SK-MEL-5 (cell line): ENCODE data around the gene IL1RL2. TPM values are rescaled to one million over a fixed set of nuclear protein-coding genes. Genes with fewer than 3 reads are reported as not detected.

ENCODE experiments used
- DNase-seq: peaks from one replicate; pipeline ENCODE4 v3.0.0-alpha.2; 2016; ENCODE audit warnings: low read depth, low spot score
- in situ Hi-C: cut with HindIII; loops from 2 replicates; pipeline ENCODE4 v1.10.0; 2016; ENCODE audit warnings: low sequenced_read_pairs, high pct_unique_total_duplicates, low pct_unique_long_range_greater_than_20kb
- polyA plus RNA-seq, 2 experiments: library from polyadenylated mRNA; depleted of rRNA; stranded (reverse); fragments of >200 nt; gene quantifications; 2 replicates each; pipeline ENCODE4 v1.2.3, GENCODE V29; 2015
- total RNA-seq: library from RNA; depleted of rRNA; stranded (reverse); fragments of >200 nt; shearing (Covaris generic); gene quantifications from 2 replicates; pipeline ENCODE4 v1.2.3, GENCODE V29; 2014; rRNA removed

The IL1RL2 gene
- total RNA-seq, result not detected in 2 replicates
- not detected in 2 replicates for polyA plus RNA-seq (2015; cell fraction: cytosol; rRNA removed)
- not detected in 2 replicates for polyA plus RNA-seq (2015; cell fraction: nucleus; rRNA removed)

DNA sequence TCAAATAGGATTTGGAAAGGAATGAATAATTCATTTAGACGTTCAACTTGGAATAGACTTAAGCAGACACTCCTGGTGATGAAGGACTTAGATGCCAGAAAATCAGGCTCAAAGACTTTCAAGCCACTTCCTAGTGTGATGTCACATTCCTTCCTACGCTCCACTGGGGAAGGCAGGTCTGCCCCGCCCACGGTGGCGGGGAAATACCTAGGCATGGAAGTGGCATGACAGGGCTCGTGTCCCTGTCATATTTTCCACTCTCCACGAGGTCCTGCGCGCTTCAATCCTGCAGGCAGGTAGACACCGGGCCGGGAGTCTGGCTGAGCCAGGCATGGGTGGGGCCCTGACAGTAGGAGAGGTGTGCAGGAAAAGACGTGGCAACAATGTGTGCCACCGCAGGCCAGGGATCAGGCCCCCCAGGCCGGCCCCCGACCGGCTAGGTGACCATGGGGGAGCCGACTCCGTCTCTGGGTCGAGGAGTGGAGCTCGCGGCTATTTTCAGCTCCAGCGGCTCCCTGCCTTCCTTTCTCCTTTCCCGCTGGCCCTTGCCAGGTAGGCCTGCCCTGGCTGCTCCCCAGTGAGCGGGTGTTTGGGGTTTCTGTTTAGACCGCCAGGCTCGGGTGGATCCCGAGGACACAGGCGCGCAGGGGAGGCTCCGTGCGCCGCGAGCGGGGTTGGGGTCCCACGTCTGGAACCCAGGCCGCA, at the start of gene IL1RL2:
IL1RL2 (plus strand) TSS at position 233 of the 705 bp plus-strand sequence. CDS start 845 bp downstream, outside the sequence.
- in situ Hi-C loops, result no loop called here
- no peak for DNase-seq

DNA sequence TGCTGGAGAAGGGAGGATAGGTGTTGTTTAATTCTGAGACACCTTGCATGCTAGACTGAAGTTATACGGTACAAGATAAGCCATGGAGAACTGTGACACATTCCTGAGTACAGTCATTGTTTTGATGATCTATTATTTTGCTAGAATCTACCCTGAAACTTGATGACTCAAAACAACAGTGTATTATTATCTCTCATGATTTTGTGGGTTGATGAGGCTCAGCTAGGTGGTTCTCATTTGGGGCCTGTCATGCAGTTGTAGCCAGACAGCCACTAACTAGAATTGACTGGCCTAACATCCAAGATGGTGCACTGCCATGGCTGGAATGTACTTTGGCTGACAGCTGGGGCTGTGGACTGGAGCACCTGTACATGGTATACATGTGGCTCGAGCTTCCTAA, 49.7 kb upstream of the IL1RL2 start:
- in situ Hi-C loops, result no loop called here
- DNase-seq, result no peak

GRCh38 chr2:102138331-102138730, 48.5 kb upstream of the IL1RL2 start:
- no peak for DNase-seq
- in situ Hi-C loops, result no loop called here

DNA sequence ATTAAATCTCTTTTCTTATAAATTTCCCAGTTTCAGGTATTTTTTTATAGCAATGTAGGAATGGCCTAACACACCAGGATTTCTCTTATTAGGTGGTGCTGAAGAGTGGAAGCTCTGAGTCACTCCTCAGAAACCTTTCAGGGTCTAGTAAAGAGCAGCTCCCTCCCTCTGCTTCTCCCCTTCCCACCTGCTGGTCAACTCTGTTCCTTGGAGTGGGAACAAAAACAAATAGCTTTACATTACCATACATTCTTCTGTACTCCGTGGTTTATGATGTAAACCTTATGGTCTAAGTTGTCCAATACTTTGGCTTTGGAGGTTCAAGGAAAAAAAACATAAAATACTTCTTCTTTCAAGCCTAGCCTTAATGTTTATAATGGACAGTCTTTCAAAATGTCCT, 47.0 kb upstream of the IL1RL2 start:
- in situ Hi-C loops, result no loop called here

DNA sequence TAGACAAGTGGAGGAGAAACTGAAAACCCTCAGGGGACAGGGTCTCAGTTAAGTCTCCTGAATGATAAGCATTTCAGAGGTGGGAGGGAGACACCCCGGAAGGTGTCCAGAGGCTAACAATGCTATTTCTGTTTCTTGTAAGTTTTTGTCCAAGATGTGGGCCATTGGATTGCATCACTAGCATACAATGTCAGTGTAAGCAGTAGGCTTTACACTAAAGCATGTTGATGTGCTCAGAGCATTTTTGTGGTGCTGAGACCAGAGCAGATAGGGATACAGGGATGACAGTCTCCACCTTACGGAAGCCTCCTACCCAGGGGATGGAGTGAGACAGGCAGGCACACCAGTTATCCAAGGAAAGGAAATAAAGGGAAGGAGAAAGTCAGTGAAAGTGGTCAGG, 46.4 kb upstream of the IL1RL2 start:
- in situ Hi-C loops, result no loop called here
- DNase-seq, result no peak

More for the DNA sequence above, 47.0 kb upstream of the IL1RL2 start:
- no peak for DNase-seq

DNA sequence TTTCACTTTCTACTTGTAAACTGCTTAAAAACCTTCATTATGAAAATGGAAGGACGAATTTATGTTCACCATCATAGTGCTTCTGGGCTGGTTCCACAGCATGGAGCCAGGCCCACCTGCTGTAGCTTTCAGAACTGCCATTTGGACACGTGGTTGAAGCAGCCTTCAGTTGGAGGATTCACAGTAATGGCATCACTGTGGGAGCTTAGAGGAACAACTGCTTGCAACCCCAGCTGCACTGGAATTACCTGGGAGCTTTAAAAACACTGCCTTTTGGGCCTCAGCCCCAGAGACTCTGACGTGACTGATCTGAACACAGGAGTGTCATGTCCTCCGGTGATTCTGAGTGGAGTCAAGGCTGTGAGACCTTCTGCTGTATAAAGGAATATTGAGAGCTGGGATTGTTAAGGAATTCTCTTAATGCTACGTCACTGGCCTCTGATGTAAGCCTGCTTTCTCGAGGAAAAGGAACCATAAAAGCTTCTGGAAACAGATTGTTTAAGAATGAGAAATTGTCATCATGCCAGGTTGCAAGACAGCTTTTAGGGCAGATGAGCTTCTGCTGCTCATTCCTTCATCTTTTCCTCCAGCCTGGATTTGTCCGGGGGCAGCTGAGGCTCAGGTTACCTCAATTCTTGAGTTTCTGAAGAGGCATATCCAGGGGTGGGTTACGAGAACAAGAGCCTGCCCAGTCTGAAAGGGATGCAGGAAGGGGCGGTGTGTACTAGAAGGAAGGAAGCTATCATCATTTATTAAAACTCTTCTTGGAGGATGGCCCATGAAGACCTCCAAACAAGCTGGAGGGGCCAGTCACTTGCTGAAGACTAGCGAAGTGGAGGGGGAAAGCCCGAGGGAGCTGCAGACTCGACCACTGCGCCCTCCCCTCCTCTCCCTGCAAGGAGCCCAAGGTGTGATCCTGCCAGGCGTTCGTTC, 45.5 kb upstream of the IL1RL2 start:
- DNase-seq, result no peak
- in situ Hi-C loops, result no loop called here

DNA sequence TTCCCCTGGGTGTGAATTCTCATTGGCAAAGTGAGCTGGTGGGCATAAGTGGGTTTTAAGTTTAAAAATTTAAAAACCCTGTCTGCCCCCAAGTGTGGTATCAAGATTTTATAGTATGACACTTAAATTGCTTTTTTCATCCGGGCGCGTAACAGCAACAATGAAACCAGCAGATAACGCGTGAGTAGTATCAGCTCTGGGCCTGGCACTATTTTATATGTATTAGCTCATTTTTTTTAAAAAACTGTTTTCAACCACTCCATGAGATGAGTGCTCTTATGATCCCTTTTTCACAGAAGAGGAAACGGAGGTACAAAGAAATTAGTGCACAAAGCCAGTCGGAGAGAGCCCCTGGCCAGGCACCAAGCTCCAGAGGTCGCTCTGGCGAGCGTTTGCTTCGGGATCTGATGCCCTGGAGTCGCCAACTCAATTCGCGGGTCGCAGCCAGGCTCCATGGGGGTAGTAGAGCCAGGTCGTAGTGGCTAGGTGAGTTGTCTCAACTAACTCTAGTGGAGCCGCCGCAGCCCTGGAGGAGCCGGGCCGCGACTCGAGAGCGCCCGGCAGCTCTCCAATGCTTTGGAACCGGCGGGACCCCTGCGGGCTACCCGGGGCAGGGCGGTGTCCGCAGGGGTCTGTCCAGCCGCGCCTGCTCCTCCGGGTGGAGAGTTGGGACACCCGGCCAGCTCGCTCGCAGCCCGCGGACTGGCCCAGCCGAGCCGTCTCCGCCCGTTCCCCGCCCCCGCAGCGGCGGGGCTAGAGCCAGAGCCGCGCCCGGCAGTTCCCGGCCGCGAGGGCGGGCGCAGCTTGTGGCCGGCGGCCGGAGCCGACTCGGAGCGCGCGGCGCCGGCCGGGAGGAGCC, 44.6 kb upstream of the IL1RL2 start, which contains the start of gene IL1R1:
IL1R1 (plus strand) TSS at position 777 of the 859 bp plus-strand sequence. CDS start 14,979 bp downstream, outside the sequence.
- no peak for DNase-seq
- in situ Hi-C loops, result no loop called here

GRCh38 chr2:102142829-102143449, 43.9 kb upstream of the IL1RL2 start:
- DNase-seq, result no peak
- in situ Hi-C loops, result no loop called here

DNA sequence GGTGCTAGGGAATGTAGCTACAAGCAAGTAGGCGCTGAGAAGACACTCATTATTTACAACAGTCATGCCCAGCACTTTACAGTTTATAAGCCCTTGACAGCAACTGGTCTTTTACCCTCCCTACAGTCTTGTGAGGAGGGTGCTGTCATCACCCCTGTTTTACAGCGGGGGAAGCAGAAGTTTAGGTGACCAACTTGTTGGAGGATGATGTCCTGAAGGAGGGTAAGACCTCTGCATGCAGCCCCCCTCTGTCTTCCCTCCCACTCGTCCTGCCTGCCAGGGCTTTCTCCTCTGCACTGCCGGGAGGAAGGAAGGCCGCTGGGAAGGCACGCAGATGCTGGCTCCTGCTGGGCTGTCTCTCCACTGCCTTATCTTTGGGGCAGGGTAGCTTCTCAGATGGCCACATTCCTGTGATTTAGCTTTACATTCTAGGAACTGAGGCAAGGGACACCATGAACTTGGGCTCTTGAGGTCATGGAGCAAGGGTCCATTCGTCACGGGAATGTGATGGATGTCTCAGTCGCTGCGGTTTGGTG, 43.3 kb upstream of the IL1RL2 start:
- in situ Hi-C loops, result no loop called here

GRCh38 chr2:102144128-102144527, 42.7 kb upstream of the IL1RL2 start:
- in situ Hi-C loops, result no loop called here

More for the DNA sequence above, 43.3 kb upstream of the IL1RL2 start:
- no peak for DNase-seq

GRCh38 chr2:102145107-102145506, 41.7 kb upstream of the IL1RL2 start:
- in situ Hi-C loops, result no loop called here
- DNase-seq, result no peak

More at GRCh38 chr2:102144128-102144527, 42.7 kb upstream of the IL1RL2 start:
- DNase-seq, result no peak

DNA sequence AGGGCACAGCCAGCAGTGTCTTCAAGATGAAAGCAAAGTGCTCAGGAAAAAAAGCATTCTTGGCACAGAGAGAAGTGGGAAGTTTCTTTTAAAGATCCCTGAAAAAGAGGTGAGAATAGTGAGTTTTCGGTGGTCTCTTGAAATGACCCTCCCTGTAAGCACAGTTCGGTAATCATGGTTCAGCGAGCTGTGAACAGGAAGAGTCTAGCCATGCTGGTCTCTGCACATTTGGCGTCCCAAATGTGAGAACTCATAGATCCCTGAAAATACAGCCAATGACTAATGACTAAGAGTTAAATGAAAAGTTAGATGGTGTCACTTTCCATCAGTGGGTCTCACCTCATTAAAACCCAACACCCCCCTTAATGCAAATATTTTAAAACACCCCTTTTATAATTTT, 40.9 kb upstream of the IL1RL2 start:
- in situ Hi-C loops, result no loop called here

DNA sequence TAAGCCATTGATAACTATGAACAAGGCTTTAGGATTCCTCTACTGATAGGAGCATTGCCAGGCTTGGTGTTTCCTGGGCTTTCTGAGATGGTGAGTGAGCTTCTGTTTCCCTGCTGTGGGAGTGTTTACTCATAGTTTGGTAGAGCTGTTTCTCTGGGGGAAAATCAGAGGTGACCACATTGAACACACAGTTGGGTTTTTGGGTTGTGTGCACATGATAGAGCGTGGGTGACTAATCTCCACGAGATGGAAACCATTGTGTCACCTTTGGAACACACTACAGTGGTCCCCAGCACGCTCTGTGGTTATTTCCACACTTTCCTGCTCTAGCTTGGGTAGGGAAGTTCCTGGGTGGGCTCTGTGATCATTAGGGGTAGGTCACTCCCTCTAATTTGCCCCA, 38.9 kb upstream of the IL1RL2 start:
- no peak for DNase-seq
- in situ Hi-C loops, result no loop called here

More for the DNA sequence above, 40.9 kb upstream of the IL1RL2 start:
- DNase-seq, result no peak

DNA sequence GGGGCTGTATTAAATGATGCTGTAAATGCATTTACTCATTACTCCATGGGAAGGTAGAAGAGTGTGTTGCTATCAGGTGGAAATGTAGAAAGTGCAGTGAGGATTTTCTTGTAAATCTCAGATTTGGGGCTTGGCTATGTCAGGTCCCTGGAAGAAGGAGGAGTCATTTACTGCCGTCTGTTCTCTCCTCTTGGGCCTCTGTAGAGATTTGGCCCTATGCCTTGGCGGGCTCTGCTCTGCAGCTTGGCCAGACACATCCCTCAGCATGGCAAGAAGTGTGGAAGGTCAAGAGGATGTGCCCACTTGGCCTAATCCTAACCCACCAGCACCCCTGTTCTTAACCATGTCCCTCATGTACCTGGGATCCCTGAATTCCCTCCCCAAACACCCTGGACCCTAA, 37.6 kb upstream of the IL1RL2 start:
- in situ Hi-C loops, result no loop called here

DNA sequence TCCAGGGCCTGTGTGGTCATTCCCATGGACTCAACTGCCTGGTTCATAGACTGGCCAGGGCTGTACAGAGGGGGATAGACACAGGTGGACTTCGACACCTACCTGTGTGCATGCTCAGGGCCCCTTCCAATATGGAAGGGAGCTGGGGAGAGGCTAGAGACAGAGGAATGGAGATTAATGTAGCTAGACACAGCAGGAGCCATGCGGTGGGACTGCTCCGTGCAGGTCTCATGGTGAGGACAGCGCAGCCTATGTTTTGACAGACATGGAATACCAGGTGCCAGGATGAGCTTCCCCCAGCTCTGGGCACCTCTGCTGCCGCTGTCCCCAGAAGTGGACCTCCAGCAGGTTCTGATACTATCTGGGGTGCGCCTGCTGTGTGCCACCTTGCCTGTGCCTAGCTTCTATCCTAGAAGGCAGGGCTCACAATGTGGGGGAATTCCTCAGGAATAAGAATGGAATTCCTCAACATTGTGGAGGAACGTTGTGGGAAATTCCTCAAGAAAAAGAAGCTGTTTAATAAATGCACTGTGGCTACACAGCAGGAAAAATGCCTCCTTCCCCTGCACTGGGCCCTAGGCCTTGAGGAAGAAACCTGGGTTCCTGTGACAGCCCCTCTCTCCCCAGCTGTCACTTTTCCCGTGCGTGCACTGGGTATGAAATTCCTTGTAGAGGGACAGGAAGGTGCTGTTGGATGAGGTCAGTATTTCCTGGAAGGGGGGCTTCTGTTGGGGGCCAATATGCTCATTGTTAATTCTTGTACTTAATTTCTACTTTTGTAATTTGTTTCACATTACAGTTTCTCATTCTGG, 37.0 kb upstream of the IL1RL2 start:
- in situ Hi-C loops, result no loop called here
- DNase-seq, result no peak

More for the DNA sequence above, 37.6 kb upstream of the IL1RL2 start:
- DNase-seq, result no peak

GRCh38 chr2:102154364-102154763, 32.5 kb upstream of the IL1RL2 start:
- no peak for DNase-seq
- in situ Hi-C loops, result no loop called here
